Ascending aorta (tissue), 2 donors: ENCODE measurements around the gene BLCAP. TPM values are rescaled to one million over a fixed set of nuclear protein-coding genes. Genes with fewer than 3 reads are reported as not detected.

ENCODE experiments used
- DNase-seq, 2 donors: peaks; one replicate each; pipeline ENCODE4 v3.0.0-alpha.2; 2019; ENCODE audit warnings: low spot score in 2 of 2
- H3K27ac ChIP-seq, 2 donors: fragments of 200-600 bp; sonication (generic); one replicate each; pipeline ENCODE4 v1.5.1; 2016 to 2017; ENCODE audit warnings: mild to moderate bottlenecking in 1 of 2
- H3K27me3 ChIP-seq: fragments of 200-600 bp; sonication (generic); one replicate; pipeline ENCODE4 v1.5.1; 2017
- H3K36me3 ChIP-seq, 2 donors: fragments of 200-600 bp; sonication (generic); one replicate each; pipeline ENCODE4 v1.5.1; 2016
- H3K4me1 ChIP-seq, 2 donors: fragments of 200-600 bp; sonication (generic); one replicate each; pipeline ENCODE4 v1.5.1; 2016 to 2017; ENCODE audit warnings: mild to moderate bottlenecking in 1 of 2
- H3K4me3 ChIP-seq, 2 donors: fragments of 200-600 bp; sonication (generic); one replicate each; pipeline ENCODE4 v1.5.1; 2016 to 2017; ENCODE audit warnings: mild to moderate bottlenecking in 1 of 2
- H3K9me3 ChIP-seq, 2 donors: fragments of 200-600 bp; sonication (generic); one replicate each; pipeline ENCODE4 v1.5.1; 2016
- intact Hi-C: fragments of 100-400 bp; cut with DNase I; formaldehyde crosslinking; loops from one replicate; pipeline ENCODE4 v1.15.1; 2023
- total RNA-seq: library from RNA; depleted of rRNA; stranded (reverse); fragments of >200 nt; gene quantifications from one replicate; pipeline ENCODE4 v1.1.0, GENCODE V29; 2016
- TF ChIP-seq, protein P1 (sequence below), 3 experiments: fragments of 200-600 bp in 2 of 3; fragments of 450-650 bp in 1 of 3; sonication (generic) in 2 of 3; IDR thresholded peaks; one replicate each; pipeline ENCODE4 v1.5.1; 2016 to 2019; ENCODE audit warnings: antibody characterized with exemption in 3 of 3, mild to moderate bottlenecking in 1 of 3, moderate library complexity in 1 of 3

BLCAP gene
- total RNA-seq, 1 donor from 2014 or later = 43.9 TPM

DNA sequence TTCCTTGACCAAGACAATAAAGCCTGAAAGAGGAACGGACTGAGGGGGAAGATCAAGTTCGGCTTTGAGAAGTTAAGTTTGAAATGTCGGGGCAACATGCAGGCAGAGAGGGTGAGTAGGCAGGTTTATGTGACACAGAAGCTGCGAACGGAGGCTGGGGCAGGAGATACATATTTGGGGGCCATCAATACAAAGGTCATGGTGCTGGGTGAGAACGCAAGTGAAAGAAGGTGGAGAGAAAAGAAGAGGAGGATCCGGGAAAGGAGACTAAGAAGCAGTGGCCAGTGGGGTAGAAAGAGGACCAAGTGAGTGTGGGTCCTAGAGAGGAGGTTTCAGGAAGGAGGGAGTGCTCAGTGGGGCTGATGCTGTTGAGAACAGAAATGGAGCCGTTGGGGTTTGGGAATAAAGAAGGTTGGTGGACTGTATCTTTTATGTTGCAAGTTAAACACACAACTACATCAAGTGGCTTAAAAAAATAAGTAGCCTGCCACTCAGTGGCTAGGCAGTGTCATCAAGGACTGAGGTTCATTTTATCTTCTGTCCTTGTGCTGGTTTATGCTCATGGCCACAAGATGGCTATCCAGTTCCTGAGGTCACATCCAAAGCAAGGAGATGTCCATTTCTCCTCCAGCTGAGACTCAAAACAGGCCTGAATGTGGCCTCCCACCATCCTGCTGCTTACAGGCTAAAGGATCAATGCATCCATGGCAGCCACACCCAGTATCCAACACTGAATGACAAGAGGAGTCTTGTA is 1.7 kb upstream of the BLCAP start:
- Histone ChIP-seq H3K27ac (no peak overlapping the region), H3K4me1 (peaks cover 0 to 9% of the 10 kb centered on the region in 2 donors), H3K4me3 (no peak overlapping the region), H3K9me3 (no peaks in the 10 kb centered on the region), H3K36me3 (no peaks in the 10 kb centered on the region), H3K27me3 (no peaks in the 10 kb centered on the region)
- TF ChIP-seq, protein P1, sequence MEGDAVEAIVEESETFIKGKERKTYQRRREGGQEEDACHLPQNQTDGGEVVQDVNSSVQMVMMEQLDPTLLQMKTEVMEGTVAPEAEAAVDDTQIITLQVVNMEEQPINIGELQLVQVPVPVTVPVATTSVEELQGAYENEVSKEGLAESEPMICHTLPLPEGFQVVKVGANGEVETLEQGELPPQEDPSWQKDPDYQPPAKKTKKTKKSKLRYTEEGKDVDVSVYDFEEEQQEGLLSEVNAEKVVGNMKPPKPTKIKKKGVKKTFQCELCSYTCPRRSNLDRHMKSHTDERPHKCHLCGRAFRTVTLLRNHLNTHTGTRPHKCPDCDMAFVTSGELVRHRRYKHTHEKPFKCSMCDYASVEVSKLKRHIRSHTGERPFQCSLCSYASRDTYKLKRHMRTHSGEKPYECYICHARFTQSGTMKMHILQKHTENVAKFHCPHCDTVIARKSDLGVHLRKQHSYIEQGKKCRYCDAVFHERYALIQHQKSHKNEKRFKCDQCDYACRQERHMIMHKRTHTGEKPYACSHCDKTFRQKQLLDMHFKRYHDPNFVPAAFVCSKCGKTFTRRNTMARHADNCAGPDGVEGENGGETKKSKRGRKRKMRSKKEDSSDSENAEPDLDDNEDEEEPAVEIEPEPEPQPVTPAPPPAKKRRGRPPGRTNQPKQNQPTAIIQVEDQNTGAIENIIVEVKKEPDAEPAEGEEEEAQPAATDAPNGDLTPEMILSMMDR (IDR thresholded peaks at IDR 0.05) = no peak
- intact Hi-C loops = loop anchor here (5.0 kb wide), 1 partner anchor 132 kb away; no protein-coding TSS in a partner anchor
- DNase-seq = peak in 1 of 2 donors; percentile 52

DNA sequence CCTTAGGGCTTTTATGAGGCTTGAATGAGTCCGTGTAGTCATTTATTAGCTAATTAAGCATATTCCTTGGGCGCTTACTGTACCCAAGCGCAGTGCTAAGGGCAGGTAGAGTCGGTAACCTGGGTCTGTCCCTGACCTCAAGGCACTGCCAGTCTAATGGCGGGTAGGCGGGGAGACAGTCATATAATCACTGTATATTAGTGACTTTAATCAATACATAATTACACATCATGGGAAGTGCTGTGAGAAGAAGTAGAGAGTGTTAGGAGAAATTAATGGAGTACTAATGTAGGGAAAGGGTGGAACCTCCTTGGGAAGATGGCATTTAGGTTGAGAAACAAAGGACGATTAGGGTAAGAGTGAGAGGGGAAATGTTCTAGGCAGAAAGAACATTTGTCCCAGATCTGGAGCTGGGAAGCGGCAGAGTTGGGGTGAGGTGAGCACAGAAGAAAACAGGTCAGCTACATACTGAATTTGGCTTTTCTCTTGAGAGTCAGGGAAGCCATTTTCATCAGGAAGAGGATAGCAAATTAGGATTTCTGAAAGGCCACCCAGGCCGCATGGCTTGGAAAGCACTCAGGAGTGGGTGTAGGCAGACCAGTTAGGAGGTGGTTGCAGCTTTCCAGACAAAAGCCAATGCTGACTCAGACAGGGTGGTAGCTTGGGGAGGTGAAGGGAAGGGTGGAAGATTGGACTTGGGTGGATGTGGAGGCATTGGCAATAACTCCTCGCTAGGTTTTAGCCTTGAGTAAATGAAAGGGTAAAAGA is 954 bp upstream of the BLCAP start:
- intact Hi-C loops = loop anchor here (5.0 kb wide), 1 partner anchor 131 kb away; no protein-coding TSS in a partner anchor
- H3K27me3 ChIP-seq = no peaks in the 10 kb centered on the region
- peak in 1 of 2 donors; percentile 49 for DNase-seq
- TF ChIP-seq, protein P1 (IDR thresholded peaks at IDR 0.05) = no peak
- H3K9me3 ChIP-seq = no peaks in the 10 kb centered on the region
- peaks cover 0 to 9% of the 10 kb centered on the region in 2 donors for H3K4me1 ChIP-seq
- H3K36me3 ChIP-seq = no peaks in the 10 kb centered on the region
- H3K27ac ChIP-seq = peak overlapping the region; percentile 86 to 97
- peak overlapping the region; percentile 96 for H3K4me3 ChIP-seq

GRCh38 chr20:37526839-37527637 is 638 bp downstream of the BLCAP start:
- peak in 1 of 2 donors; percentile 55 for DNase-seq
- peaks cover 0 to 9% of the 10 kb centered on the region in 2 donors for H3K4me1 ChIP-seq
- TF ChIP-seq, protein P1 (IDR thresholded peaks at IDR 0.05) = no peak
- no peaks in the 10 kb centered on the region for H3K9me3 ChIP-seq
- H3K36me3 ChIP-seq = no peaks in the 10 kb centered on the region
- H3K27me3 ChIP-seq = no peaks in the 10 kb centered on the region
- H3K4me3 ChIP-seq = peak overlapping the region; percentile 96
- intact Hi-C loops = loop anchor here (5.0 kb wide), 1 partner anchor 130 kb away; no protein-coding TSS in a partner anchor
- H3K27ac ChIP-seq = peak overlapping the region; percentile 86 to 97

- TF ChIP-seq, protein P1 (IDR thresholded peaks at IDR 0.05) = no peak
Observed at GRCh38 chr20:37526238-37526838, 1.3 kb downstream of the BLCAP start.

DNA sequence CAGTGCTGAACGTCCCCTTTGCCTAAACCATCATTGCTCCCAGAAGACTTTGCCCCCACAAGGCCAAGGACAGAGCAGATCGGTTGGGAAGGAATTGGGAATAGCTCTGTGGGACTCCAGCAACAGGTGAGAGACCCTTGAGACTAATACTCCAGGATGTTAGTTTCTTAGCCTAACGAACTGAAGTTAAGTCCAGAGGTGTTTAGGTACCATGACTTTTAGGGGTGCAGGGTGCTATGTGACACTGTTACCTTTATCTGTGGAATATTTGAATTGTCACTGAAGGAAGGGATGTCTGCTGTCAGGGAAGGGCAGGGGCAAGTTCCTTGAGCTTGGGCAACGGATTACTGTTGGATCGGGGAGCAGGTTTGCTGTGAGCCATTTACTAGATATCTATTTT is 1.9 kb downstream of the BLCAP start:
- peak overlapping the region; percentile 96 for H3K4me3 ChIP-seq
- DNase-seq = no peak
- H3K27me3 ChIP-seq = no peaks in the 10 kb centered on the region
- H3K4me1 ChIP-seq = peaks cover 0 to 9% of the 10 kb centered on the region in 2 donors
- no peaks in the 10 kb centered on the region for H3K36me3 ChIP-seq
- H3K27ac ChIP-seq = no peak overlapping the region
- TF ChIP-seq, protein P1 (IDR thresholded peaks at IDR 0.05) = no peak
- intact Hi-C loops = loop anchor here (5.0 kb wide), 1 partner anchor 129 kb away; no protein-coding TSS in a partner anchor
- H3K9me3 ChIP-seq = no peaks in the 10 kb centered on the region

More at GRCh38 chr20:37526238-37526838, 1.3 kb downstream of the BLCAP start:
- Histone ChIP-seq H3K9me3 (no peaks in the 10 kb centered on the region), H3K27ac (peak overlapping the region; percentile 86 to 97), H3K4me1 (peaks cover 0 to 9% of the 10 kb centered on the region in 2 donors), H3K4me3 (peak overlapping the region; percentile 96), H3K36me3 (no peaks in the 10 kb centered on the region), H3K27me3 (no peaks in the 10 kb centered on the region)
- intact Hi-C loops = loop anchor here (5.0 kb wide), 1 partner anchor 129 kb away; no protein-coding TSS in a partner anchor
- DNase-seq = peak in 1 of 2 donors; percentile 59
